Medulla oblongata (tissue), 1 donor: Measurements from ENCODE around the gene TLE3.
A peak's percentile ranks its signal among the peaks of the same experiment; 100 is the strongest.

Experiments used
- DNase-seq: peaks from one replicate; pipeline ENCODE4 v3.0.0-alpha.2; 2015; ENCODE audit errors: extremely low spot score

Gene TLE3

DNA sequence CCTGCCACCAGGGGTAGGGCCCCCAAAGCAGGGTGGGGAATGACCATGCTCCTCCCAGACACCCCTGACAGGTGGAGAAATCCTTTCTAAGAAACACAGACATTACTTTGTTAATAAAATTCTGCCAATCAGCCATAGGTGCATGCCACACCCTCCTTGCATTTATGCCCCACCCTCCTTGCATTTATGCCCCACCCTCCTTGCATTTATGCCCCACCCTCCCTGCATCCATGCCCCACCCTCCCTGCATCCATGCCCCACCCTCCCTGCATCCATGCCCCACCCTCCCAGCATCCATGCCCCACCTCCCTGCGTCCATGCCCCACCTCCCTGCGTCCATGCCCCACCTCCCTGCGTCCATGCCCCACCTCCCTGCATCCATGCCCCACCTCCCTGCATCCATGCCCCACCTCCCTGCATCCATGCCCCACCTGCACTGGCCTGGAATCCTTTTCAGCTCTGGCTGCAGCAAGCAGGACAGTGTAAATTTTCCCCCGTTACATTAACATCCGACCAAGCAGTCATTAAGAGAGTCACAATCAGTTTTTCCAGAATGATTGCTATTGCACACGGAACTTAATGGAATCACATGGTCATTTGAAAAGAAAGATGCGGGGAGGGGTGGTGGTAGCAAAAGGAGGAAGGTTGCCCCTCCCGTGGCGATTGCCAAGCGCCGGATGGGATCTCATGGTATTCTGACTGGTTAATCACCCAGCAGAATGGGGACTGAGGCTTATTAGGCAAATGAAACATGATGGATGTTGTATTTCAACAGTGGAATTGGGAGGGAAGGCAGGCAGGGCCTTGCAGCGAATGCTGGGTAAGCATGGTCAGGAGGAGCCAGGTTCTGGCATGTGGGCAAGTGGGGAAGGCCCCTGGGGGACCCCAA lies 91.2 kb downstream of the TLE3 start:
- DNase-seq = no peak

DNA sequence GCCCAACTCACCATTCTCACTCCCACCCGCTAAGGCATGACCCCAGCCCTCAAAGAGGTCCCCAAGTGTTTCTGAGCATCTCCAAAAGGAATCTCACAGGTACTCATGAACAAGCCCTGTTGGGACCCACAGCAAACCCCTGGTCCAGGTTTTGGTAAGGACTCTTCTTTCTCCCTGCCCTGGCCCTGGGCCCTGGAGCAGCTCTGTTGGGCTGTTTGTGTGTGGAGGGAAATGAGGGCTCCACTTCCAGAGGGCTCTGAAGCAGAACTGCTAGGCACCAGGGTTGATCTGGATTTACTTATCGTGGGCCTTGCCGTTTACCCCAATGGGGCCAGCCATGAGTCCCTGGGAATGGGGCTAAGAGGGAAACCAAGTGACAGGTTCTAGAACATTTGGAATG lies 92.9 kb downstream of the TLE3 start:
- no peak for DNase-seq

- no peak for DNase-seq
These were observed 94.8 kb downstream of the TLE3 start for GRCh38 chr15:70002897-70003296.

GRCh38 chr15:70001859-70002258 lies 95.9 kb downstream of the TLE3 start:
- no peak for DNase-seq

GRCh38 chr15:69999392-70000085 lies 98.2 kb downstream of the TLE3 start:
- no peak for DNase-seq

DNA sequence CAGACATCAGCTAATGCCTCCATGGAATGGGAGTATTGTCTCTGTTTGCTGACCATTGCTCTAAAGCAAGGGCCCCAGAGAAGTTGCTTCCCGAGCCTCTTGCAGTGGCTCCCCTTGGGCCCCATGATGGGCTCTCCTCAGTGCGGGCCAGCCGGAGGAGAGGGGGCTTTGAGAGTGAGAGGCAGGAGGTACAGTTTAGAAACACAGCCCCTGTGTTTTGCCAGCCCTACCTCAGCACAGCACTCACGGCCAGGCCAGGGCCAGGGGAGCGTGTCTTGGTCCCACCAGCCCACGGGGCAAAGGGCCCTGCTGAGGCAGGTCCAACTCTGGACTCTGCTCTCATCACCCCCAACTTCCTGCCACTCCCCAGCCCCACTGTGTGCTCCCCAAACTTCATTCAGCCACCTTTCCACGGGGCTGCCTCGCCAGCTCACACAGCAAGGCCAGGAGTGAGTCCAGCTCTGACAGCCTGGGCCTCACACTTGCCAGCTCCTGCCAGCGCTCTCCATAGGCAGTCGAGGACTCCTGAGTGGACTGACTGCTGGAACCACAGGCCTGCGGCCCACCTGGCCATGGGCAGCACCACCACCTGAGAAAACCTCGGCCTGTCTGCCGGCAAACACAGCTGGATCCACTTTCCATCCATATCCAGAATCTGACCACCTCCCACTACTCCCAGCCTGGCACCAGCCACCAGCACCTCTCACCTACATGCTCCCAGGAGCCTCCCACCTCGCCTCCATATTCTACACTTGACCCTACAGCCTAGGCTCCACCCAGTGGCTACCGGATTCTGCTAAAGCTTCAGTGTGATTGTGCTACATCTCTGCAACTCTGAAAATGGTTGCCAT lies 99.0 kb downstream of the TLE3 start:
- DNase-seq = no peak

DNA sequence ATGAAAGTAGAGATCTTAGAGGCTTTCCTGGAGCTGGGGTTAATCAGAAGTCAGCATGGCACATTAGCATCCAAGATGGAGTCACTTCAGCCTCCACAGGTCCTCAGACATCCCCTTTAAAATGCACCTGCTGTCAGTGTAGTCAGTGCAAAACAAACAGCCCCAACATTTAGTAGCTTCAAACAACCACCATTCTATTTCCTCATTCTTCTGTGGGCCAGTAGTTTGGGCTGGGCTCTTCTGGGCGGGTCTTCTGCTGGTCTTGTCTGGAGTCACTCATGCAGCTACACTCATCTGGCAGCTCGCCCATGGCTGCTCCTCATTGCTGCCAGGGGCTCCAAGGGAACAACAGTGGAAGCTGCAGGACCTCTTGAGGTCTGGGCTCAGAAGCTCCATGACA lies 99.9 kb downstream of the TLE3 start:
- DNase-seq = peak; percentile 90
